Stimulated activated CD4-positive, alpha-beta T cell treated with anti-CD3 and anti-CD28 coated beads, Interleukin-12 subunit alpha, Interleukin-12 subunit beta, amount 100 ng/mL, for 24 hours (primary cell): ENCODE data around the gene TRIM33.
"Not testable (repeated sequence)": the region's sequence is repeated elsewhere in the genome, so short reads cannot be mapped to it uniquely, and the experiment has no call there.

Experiments
- DNase-seq, 2 experiments: peaks; one replicate each; pipeline ENCODE4 v3.0.0-alpha.2; 2020; ENCODE audit warnings: low read depth in 2 of 2

TRIM33 gene

DNA sequence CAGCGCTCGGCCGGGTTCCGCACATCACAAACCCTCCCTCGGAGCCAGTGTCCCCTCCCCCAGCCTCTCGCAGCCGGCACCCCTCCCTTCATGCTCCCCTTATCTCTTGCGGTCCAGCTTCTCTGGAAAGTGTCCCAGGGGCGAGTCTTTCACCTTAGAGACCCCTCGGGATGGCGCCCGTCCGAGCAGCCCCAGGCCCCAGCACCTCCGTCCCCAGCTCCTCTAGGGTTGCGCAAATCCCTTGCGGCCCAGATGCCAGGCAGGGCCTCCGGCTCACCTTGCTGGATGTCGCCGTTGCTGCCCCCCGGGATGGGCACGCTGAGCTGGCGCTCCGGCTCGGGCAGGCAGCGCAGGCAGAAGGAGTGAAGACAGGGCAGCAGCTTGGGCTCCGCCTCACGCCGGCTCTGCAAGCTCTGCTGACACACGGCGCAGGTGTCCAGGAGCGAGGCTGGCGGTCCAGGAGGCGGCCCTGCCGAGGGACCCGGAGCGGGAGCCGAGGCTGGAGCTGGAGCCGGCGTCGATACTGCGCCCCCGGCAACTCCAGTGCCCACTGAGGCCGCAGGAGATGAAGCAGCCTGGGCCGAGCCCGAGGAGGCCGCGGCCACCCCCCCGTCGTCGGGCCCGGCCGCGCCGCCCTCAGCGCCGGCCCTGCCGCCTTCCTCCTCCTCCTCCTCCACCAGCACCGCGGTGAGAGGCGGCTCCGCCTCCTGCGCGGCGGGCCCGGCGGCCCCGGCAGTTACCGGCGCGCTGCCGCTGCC, 550 bp downstream of the TRIM33 start:
- peak; percentile 11 to 17 for DNase-seq

DNA sequence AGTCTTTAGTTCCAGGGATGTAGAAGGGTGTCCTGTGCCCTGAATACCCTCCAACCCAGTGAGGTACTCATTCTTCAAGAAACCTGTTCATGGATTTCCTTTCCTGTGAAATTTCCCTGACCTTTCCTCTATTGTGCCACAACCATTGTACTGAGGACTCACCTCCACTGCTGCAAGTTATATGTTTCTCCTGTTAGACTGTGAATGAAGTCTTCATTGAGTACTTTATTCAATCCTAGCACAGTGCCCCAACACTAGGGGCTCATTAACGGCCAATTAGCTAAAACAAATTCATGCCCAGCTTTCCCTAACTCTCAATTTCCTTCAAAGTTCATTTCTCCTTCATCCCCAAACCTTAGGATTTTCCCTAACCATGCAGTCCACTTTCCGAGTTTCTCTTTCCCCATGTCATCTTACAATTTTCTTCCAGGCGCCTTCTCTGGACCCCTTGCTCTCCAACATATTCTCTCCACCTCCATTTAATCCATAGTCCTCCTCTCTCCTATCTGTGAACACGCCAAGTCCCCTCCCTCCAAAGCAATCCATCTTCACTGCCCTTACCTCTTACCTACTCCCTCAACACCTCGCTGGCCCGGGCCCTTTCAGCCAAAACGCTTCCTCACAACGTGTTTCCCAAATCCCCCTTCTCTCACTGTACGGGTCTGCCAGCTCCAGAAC, 1.3 kb downstream of the TRIM33 start:
- no peak for DNase-seq

DNA sequence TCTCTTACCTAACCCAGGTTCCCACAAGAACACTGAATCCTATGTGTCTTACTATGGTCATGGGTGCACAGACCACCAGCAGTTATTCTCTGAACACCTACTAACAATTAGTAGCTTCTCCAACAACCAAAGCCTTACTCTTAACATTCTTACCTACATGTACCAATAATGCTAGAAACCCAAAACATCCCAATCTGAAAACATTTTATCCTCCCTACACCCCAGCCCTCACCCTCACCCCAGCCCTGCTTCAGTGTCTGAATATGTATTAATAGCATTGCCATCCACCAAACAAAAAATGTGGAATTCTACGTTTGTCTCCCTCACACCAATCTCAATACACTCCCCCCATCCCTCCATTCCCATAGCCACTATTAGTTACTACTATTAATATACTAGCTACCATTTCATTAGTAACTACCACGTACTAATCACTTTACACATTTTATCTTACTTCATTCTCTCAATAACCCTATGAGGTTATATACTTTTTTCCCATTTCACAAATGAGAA, 2.6 kb downstream of the TRIM33 start:
- no peak for DNase-seq

DNA sequence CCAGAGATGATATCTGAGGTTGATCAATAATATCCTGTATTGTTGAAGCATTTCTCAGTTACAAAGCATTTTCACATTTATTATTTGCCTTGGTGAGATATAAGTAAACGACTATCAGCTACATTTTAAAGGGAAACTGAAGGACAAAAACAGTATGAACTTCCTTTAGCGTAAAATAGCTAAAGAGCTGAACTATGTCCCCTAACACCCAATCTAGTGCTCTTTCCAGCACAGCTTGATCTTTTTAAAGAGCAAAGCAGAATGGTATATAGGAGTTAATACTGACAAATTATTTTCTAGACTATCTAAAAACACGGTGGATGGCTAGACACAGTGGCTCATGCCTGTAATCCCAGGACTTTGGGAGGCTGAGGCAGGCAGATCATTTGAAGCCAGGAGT, 3.5 kb downstream of the TRIM33 start:
- DNase-seq: no peak

DNA sequence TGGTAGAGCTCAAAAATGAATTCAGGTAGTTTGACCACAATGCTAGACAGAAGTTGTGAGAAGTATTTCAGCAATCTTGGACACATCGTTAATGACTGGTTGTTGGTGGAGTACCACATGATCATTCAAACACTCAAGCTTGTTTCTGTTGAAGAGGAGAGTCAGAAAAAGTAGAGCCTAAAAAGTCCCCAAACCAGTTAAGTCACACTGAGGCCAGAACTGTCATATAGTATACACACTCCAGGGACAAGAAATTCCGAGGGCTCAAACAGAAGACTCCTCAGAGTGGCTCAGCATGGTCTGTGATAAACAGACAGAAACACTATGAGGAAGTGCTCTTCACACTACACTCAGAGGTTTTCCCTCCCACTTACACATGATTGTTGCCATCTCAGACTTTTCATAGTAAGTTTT, 5.8 kb downstream of the TRIM33 start:
- no peak for DNase-seq

DNA sequence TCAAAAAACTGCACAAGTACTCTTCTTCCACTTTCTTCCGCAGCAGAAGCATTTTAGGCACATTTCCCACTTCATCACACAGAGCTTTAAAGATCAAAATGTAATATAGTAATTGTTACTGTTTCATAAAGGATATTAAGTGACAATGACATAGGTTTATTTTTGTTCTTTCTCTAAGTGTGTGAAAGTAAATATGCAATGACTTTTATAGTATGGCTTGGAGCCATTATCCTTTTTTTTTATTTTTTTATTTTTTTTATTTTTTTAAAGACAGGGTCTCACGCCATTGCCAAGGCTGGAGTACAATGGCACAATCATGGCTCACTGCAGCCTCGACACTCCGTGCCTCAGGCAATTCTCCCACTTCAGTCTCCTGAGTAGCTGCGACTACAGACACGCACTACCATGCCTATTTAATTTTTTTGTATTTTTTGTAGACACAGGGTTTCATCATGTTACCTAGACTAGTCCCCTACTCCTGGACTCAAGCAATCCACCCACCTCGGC, 7.0 kb downstream of the TRIM33 start:
- DNase-seq: no peak

DNA sequence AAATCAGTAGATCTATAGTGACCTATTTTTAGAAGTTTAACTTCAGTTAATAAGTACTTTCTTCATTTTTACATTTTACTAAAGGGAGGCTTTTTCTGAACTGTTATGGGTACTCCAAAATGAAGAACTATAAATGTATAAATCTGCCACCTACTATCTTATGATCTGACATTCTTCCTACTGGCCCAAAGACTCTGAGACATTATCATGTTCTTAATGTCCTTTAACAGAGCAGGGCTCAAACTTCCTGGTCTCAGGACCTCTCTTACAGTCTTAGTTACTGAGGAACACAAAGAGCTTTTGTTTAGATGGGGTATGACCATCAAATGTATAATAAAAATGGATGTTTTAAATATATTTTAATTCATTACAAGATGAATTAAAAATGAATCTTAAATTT, 8.9 kb downstream of the TRIM33 start:
- DNase-seq: no peak

DNA sequence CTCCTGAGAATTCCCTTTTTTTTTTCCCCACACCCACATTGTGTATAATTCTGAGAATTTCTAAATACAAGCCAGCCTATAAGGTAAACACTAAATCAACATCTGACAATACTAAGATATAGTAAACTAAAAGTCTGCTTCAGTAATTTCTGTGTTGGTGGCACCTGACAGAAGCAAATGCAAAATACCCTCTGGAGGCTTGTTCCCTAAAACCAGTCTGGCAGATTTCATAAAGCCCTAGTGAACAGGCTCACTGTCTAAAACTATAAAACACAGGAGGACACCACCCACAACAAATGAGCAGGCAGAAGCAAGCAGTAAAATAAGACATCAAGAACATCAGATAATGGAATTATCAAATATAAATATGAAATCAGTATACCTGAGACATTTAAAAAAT, 11.5 kb downstream of the TRIM33 start:
- no peak for DNase-seq

DNA sequence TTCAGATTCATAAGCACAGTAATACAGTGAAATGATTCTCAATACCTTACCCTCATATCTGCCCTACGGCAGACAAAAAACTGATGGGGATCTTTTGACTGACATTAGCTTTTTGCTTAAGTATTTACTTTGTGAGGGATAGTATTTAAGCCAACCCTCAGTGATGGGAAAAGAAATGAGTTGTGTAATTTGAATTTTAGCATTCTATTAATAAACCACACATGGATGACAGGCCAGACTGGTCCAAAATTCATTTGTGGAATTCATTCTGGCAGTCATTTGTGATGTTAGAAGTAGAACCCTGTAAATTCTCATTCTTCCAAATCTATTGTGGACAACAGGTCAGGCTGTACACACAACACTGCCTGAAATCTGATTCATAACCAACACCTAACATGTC, 14.9 kb downstream of the TRIM33 start:
- DNase-seq: no peak

DNA sequence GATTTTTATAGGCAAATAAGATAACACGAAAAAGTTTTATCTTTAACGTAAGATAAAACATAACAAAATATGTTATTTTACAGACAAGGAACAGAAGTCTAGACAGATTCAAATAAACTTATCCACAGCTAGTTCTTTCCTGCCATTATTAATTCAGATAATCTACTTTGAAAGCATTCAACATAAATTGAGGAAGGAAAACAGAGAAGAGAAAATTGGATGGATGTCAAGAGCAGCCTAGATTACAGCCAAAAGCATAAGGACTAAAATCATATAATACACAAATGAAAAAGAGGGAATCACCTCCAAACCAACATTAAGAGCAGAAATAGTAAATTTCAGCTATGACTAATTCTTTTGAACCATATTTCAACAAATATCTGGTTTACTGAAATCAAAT, 15.5 kb downstream of the TRIM33 start:
- no peak for DNase-seq

DNA sequence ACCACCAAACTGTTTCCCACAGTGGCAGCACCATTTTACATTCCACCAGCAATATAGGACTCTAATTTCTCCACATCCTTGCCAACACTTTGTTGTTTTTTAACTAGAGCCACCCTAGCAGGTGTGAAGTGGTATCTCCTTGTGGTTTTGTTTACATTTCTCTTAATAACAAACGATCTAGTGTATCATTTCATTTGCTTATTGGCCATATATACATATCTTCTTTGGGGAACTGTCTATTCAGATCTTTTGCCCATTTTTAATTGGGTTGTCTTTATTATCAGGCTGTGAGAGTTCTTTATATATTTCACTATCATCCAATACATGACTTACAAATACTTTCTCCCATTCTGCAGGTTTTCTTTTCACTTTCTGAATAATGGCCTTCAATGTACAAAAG, 18.0 kb downstream of the TRIM33 start:
- no peak for DNase-seq

DNA sequence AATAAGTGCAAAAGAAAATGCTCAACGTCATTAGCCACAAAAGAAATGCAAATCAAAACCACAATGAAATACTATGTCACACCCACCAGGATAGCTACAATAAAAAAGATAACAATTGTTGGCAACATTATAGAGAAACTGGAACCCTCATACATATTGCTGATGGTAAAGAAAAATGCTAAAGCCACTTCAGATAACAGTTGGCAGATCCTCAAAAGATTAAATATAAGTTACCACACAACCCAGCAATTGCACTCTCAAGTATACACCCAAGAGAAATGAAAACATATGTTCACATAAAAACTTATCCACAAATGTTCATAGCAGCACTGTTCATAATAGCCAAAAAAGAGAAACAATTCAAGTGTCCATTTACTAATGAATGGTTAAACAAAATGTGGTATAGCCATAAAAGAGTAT, 20.7 kb downstream of the TRIM33 start:
- DNase-seq: no peak

DNA sequence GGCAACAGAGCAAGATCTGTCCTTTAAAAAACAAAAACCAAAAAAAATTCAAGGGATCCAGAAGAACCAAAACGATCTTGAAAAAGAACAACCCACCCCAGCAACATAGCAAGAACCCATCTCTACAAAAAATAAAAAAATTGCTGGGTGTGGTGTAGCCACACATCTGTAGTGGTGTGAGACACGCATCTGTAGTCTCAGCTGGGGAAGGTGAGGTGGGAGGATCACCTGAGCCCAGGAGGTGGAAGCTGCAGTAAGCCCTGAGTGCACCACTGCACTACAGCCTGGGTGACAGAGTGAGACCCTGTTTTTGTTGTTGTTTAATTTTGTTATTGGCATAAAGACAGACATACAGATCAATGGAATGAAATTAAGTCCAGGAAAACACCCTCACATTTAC, 22.3 kb downstream of the TRIM33 start:
- no peak for DNase-seq

DNA sequence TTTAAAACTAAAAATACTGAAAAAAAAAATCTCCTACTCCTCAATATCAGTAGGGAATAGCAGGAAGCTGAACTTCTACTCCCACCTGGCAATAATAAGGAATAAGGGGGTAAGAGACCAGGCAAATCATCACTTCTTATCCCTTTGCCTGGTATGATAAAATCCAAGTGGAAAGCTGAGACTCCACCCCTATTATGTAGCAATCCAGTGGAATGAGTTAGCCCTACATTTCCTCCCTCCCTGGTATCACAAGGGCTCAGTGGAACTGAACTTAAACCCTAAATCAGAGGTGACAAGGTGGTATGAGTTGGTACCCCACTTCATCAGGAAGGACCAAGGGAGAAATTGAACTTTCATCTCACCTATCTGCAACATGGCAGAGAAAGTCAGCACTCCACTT, 25.7 kb downstream of the TRIM33 start:
- no peak for DNase-seq

DNA sequence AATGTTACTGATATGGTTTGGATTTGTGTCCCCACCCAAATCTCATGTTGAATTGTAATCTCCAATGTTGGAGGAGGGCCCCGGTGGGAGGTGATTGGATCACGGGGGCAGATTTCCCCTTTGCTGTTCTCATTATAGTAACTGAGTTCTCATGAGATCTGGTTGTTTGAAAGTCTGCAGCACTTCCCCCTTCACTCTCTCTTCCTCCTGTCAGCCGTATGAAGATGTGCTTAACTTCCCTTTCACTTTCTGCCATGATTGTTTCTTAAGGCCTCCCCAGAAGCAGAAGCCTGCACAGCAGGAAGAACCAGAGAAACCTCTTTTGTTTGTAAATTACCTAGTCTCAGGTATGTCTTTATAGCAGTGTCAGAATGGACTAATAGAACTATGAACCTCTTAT, 28.4 kb downstream of the TRIM33 start:
- DNase-seq: no peak

DNA sequence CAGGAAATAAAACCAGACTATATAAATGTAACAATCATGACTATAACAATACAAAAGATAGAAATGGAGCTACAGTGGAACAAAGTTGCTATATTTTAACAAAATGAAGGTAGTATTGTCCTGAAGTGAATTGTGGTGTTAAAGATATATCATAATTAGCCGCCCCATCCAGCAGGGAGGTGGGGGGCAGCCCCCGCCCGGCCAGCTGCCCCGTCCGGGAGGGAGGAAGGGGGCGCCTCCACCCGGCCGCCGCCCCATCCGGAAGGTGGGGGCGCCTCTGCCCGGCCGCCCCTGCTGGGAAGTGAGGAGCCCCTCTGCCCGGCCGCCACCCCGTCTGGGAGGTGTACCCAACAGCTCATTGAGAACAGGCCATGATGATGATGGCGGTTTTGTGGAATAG, 31.4 kb downstream of the TRIM33 start:
- DNase-seq: not testable (repeated sequence)

DNA sequence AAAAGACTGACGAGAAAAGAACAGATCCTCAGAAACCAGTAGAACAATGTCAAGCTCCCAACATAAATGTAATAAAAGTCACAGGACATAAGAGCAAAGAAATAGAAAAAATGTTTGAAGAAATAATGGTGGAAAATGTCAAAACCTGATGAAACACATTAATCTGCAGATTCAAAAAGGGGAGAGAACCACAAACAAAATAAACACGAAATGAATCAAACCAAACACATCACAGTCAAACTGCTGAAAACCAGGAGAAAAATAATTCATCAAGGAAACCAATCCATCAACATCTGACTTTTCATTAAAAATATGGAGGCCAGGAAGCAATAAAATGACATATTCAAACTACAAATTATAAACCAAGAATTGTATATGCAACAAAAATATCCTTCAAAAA, 31.9 kb downstream of the TRIM33 start:
- no peak for DNase-seq

DNA sequence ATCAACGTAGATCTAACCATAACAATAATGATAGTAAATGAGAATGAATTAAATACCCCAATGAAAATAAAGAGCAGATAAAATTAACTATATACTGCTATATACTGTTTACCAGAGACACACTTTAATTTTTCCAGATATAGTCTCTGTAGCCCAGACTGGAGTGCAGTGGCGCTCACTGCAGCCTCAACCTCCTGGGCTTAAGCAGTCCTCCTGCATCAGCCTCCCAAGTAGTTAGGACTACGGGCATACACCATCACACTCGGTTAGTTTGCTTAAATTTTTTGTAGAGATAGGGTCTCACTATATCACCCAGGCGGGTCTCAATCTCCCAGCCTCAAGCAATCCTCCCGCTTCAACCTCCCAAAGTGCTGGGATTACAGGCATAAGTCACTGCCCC, 37.2 kb downstream of the TRIM33 start:
- no peak for DNase-seq

DNA sequence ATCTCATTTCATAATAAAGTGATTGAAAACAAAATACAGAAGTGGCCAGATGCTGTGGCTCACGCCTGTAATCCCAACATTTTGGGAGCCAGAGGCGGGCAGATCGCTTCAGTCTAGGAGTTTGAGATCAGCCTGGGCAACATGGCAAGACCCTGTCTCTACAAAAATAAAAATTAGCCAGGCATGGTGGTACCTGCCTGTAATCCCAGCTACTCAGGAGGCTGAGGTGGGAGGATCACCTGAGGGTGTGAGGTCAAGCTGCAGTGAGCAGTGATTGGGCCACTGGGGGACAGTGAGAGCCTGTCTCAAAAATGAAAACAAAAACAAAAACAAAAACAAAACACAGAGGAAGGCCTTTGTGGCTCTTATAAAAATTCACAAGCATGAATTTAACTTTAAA, 38.6 kb downstream of the TRIM33 start:
- no peak for DNase-seq

DNA sequence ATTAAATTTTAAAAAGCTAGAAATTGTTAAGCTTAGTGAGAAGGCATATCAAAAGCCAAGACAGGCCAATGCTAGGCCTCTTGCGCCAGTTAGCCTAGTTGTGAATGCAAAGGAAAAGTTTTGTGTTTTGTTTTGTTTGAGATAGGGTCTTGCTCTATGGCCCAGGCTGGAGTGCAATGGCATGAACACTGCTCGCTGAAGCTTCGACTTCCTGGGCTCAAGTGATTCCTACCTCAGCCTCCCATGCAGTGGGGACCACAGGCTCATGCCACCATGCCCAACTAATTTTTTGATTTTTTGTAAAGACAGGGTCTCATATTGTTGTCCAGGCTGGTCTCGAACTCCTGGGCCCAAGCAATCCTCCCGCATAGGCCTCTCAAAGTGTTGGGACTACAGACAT, 40.3 kb downstream of the TRIM33 start:
- DNase-seq: no peak

DNA sequence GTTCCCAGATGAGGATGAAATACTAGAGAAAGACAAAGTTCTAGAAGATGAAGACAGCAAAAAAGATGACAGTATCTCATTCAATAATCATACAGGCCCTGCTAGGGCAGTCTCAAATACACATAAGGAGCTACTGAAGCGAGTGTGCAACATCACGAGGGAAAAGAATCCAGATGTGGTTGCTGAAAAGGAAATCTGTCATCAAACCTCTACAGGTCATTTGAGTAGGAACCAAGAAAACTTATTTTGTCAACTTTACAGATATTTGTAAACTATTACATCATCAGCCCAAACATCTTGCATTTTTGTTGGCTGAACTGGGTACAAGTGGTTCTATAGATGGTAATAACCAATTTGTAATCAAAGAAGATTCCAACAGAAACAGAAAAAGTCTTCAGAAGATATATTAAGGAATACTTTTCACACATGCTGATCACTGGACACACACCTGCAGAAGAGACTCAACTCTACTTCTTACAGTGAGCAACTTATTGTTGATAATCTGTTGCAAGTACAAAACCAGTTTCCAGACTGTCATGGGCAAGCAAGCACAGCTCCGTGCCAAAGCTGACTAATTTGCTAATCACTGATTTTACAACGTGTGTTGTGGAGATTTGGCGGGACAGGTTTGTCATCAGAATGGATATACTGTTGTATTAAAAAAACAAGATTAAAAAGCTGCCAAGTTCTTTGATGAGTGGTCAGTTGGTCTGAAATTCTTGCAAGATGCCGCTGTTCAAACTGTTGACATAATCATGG, 42.1 kb downstream of the TRIM33 start:
- DNase-seq: no peak

DNA sequence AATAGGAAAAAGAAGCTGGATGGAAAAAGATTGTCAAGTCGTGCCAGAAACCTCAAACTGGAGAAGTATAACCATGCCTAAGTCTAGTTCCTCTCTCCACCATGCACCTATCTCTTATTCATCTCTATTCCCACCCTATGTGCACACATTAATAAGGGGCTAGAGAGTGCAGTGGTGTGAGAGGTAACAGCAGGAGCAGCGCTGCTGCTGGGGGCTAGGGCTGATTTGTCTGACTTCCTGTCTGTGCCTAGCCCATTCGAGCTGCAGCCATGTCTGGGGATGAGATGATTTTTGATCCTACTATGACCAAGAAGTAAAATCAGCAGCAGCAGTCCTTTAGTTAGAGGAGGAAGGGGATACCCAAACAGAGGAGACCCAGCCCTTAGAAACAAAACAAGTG, 43.0 kb downstream of the TRIM33 start:
- no peak for DNase-seq

DNA sequence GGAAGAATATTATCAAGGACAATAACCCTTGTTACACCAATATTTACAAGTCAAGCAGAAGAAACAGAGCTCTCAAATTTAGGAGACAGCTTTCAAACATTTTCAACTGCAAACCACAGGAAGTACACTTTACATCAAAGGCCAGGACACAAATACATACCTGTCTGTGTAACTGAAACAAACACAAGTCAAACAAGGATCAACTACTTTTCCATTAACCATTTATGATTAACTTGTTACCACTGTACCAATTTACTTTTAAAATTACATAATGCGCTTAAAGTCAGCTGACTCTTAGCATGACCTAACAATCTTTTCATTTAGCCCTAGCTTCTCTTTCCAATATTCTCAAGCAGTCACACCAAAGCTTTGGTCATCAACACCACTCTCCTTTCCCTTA, 43.5 kb downstream of the TRIM33 start:
- no peak for DNase-seq
